Adipocyte (in vitro differentiated cells): Measurements from ENCODE around the gene TBCB.

Source experiments
- DNase-seq: peaks from one replicate; pipeline ENCODE4 v3.0.0-alpha.2; 2015; ENCODE audit warnings: low read depth
- H3K27me3 ChIP-seq: replicated peaks from 2 replicates; pipeline ENCODE4 v1.7.0; 2013; ENCODE audit warnings: mild to moderate bottlenecking, low read length, moderate library complexity; ENCODE audit not compliant: control insufficient read depth, insufficient read depth
- H3K36me3 ChIP-seq: 2 replicates; pipeline ENCODE4 v1.7.0; 2013; ENCODE audit warnings: low read length, mild to moderate bottlenecking, moderate library complexity; ENCODE audit not compliant: control insufficient read depth, insufficient read depth, severe bottlenecking
- H3K4me1 ChIP-seq: 2 replicates; pipeline ENCODE4 v1.7.0; 2013; ENCODE audit warnings: mild to moderate bottlenecking, low read length, moderate library complexity; ENCODE audit not compliant: control insufficient read depth, insufficient read depth
- H3K4me3 ChIP-seq: 2 replicates; pipeline ENCODE4 v1.7.0; 2013; ENCODE audit warnings: mild to moderate bottlenecking, low read length, moderate library complexity
- H3K9ac ChIP-seq: 2 replicates; pipeline ENCODE4 v1.7.0; 2013; ENCODE audit warnings: mild to moderate bottlenecking, low read length, moderate library complexity
- H3K9me3 ChIP-seq: 2 replicates; pipeline ENCODE4 v1.7.0; 2013; ENCODE audit warnings: mild to moderate bottlenecking, low read length, moderate library complexity; ENCODE audit not compliant: control insufficient read depth

The TBCB gene

GRCh38 chr19:36086326-36086725 is 28.9 kb upstream of the TBCB start:
- Histone ChIP-seq H3K9ac (no peak overlapping the region), H3K4me1 (peaks cover 9% of the 10 kb centered on the region), H3K27me3 (no peaks in the 10 kb centered on the region), H3K36me3 (no peaks in the 10 kb centered on the region), H3K4me3 (no peak overlapping the region), H3K9me3 (no peaks in the 10 kb centered on the region)
- no peak for DNase-seq

GRCh38 chr19:36089847-36090246 is 25.4 kb upstream of the TBCB start:
- H3K9ac ChIP-seq: no peak overlapping the region
- no peaks in the 10 kb centered on the region for H3K4me1 ChIP-seq
- H3K36me3 ChIP-seq: no peaks in the 10 kb centered on the region
- H3K27me3 ChIP-seq: no peaks in the 10 kb centered on the region
- H3K9me3 ChIP-seq: no peaks in the 10 kb centered on the region
- no peak for DNase-seq
- no peak overlapping the region for H3K4me3 ChIP-seq

- Histone ChIP-seq H3K9me3 (no peaks in the 10 kb centered on the region), H3K27me3 (no peaks in the 10 kb centered on the region), H3K36me3 (no peaks in the 10 kb centered on the region), H3K4me3 (no peak overlapping the region), H3K9ac (no peak overlapping the region), H3K4me1 (no peaks in the 10 kb centered on the region)
- DNase-seq: no peak
Measured at GRCh38 chr19:36090910-36091695, 24.2 kb upstream of the TBCB start.

DNA sequence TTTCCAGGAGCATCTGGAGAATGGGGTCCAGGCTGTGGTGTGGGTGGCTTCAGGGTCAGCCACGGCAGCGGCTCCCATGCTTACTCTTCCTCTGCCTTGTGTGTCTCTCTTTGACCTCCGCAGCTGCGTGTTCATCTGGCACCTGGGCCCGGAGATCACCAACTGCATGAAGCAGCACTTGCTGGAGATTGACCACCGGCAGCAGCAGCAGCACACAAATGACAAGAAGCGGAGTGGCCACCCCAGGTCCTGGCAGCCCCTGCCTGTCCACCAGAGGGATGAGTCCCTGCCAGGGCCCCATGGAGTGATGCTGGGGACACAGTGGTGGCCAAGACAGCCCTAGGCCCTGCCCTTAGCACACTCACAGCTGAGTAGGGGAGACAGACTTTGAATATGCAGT is 22.7 kb upstream of the TBCB start:
- Histone ChIP-seq H3K27me3 (no peaks in the 10 kb centered on the region), H3K9ac (no peak overlapping the region), H3K36me3 (no peaks in the 10 kb centered on the region), H3K4me1 (no peaks in the 10 kb centered on the region), H3K4me3 (no peak overlapping the region), H3K9me3 (no peaks in the 10 kb centered on the region)
- DNase-seq: no peak

DNA sequence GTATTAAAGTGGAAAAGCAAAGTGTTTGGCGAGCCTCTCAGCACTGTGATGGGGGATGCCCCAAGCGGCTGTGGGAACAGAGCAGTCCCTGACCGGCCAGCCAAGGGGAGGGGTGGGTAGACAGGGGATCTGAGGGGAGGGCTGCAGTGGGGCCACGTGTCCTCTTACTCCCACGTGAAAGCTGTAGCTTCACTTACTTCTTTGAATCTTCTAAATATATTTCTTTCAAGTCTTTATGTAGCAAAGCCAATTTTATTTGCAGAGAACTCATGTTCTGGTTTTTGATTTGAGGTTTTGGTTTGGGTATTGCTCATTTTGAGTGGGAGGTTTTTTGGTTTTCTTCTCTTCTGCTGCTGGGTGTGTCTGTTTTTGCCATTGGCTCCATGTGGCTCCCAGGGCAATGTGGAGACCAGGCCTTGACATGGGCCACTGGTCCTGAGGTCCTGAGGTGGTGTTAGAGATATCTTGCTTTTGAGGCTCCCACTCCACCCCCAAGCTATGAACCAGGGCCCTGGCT is 22.1 kb upstream of the TBCB start:
- no peaks in the 10 kb centered on the region for H3K9me3 ChIP-seq
- no peak overlapping the region for H3K4me3 ChIP-seq
- H3K9ac ChIP-seq: no peak overlapping the region
- no peaks in the 10 kb centered on the region for H3K36me3 ChIP-seq
- no peaks in the 10 kb centered on the region for H3K27me3 ChIP-seq
- H3K4me1 ChIP-seq: no peaks in the 10 kb centered on the region
- DNase-seq: no peak

DNA sequence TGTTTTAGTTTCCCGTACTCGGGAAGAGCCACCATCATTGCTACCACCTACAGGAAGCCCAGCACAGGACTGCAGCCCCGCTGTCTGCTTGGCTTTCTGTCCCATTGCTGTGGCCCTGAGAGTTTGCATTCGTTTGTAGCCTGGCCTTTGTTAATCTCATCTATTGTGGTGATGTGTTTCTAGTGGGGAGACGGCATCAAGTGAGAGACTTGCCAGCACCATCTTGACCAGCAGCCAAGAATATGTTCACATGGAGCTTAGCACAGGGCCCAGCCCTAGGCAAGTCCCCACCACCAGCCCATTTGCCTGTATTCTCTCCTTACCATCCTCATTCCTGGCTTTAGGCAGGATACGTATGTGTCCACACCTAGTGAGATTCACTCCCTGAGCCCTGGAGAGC is 21.6 kb upstream of the TBCB start:
- DNase-seq: no peak
- H3K9me3 ChIP-seq: no peaks in the 10 kb centered on the region
- no peaks in the 10 kb centered on the region for H3K36me3 ChIP-seq
- H3K9ac ChIP-seq: no peak overlapping the region
- H3K27me3 ChIP-seq: no peaks in the 10 kb centered on the region
- no peak overlapping the region for H3K4me3 ChIP-seq
- H3K4me1 ChIP-seq: no peaks in the 10 kb centered on the region

GRCh38 chr19:36097036-36097435 is 18.2 kb upstream of the TBCB start:
- H3K36me3 ChIP-seq: no peaks in the 10 kb centered on the region
- H3K4me1 ChIP-seq: no peaks in the 10 kb centered on the region
- no peaks in the 10 kb centered on the region for H3K9me3 ChIP-seq
- no peaks in the 10 kb centered on the region for H3K27me3 ChIP-seq
- no peak overlapping the region for H3K9ac ChIP-seq
- DNase-seq: no peak
- no peak overlapping the region for H3K4me3 ChIP-seq

DNA sequence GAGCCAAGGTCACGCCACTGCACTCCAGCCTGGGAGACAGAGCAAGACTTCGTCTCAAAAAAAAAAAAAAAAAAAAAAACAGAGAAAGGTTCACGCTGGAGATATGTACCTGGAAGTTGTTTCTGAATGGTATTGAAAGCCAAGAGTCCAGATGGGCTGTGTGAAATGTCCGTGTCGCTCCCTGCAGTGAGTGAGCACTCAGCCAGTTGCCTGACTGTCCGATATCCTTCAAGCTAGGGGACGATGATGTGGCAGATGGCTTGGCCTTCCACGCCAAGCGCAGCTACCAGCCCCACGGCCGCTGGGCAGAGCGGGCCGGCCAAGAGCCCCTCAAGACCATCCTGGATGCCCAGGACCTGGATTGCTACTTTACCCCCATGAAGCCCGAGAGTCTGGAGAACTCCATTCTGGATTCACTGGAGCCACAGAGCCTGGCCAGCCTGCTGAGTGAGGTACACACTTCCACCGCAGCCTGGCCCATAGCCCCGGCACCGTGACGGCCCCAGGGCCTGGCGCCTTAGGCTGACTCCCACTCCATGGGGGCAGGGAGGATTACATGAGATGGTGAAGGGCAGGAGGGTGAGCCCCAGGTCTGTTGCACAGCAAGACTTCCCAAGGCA is 16.0 kb upstream of the TBCB start:
- Histone ChIP-seq H3K9me3 (no peaks in the 10 kb centered on the region), H3K9ac (no peak overlapping the region), H3K27me3 (no peaks in the 10 kb centered on the region), H3K36me3 (no peaks in the 10 kb centered on the region), H3K4me3 (no peak overlapping the region), H3K4me1 (no peaks in the 10 kb centered on the region)
- DNase-seq: no peak

DNA sequence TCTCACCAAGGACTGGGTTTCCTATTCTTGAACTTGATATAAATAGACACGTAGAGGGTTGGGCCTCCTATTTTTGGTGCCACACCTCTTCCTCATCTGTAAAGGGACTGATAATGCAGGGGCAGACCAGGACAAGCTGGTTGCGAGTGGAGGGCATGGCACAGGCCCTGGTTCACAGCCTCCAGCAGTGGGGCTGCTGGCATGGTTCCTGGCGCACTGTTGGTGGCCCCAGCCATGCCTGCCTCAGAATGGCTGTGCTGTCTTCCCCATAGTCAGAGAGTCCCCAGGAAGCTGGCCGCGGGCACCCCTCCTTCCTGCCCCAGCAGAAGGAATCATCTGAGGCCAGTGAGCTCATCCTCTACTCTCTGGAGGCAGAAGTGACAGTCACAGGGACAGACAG is 14.8 kb upstream of the TBCB start:
- Histone ChIP-seq H3K9me3 (no peaks in the 10 kb centered on the region), H3K36me3 (no peaks in the 10 kb centered on the region), H3K4me1 (no peaks in the 10 kb centered on the region), H3K27me3 (no peaks in the 10 kb centered on the region), H3K4me3 (no peak overlapping the region), H3K9ac (no peak overlapping the region)
- DNase-seq: no peak

- DNase-seq: no peak
- Histone ChIP-seq H3K27me3 (no peaks in the 10 kb centered on the region), H3K36me3 (no peaks in the 10 kb centered on the region), H3K4me3 (no peak overlapping the region), H3K4me1 (no peaks in the 10 kb centered on the region), H3K9me3 (no peaks in the 10 kb centered on the region), H3K9ac (no peak overlapping the region)
Measured at GRCh38 chr19:36101550-36102327, 13.5 kb upstream of the TBCB start.

DNA sequence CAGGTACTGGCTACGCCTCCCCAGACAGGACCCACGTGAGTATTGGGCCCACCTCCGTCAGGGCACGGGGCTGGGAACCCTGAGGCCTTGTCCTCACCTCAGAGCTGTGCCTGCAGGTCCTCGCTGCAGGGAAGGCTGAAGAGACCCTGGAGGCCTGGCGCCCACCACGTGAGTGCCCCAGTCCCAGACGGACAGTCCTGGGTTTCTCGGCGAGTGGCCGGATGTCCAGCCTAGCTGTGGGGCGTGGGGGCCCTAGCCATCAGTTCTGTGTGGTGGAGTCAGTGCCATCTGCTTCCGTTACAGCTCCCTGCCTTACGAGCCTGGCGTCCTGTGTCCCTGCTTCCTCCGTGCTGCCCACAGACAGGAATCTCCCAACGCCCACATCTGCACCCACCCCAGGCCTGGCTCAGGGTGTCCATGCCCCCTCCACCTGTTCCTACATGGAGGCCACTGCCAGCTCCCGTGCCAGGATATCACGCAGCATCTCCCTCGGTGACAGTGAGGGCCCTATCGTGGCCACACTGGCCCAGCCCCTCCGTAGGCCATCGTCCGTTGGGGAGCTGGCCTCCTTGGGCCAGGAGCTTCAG is 12.1 kb upstream of the TBCB start:
- Histone ChIP-seq H3K27me3 (no peaks in the 10 kb centered on the region), H3K36me3 (no peaks in the 10 kb centered on the region), H3K4me3 (no peak overlapping the region), H3K9ac (no peak overlapping the region), H3K9me3 (no peaks in the 10 kb centered on the region), H3K4me1 (no peaks in the 10 kb centered on the region)
- DNase-seq: no peak
